ENCODE data around the gene CLDN22.

- TF ChIP-seq CTCF (IDR thresholded peaks at IDR 0.05) (no peak), POLR2A (IDR thresholded peaks at IDR 0.05) (no peak)
Observed at GRCh38 chr4:183344523-183345255, 24.6 kb upstream of the CLDN22 start.

Measured in lower leg skin (tissue), 3 donors.